Large intestine (tissue), 3 donors: ENCODE data around the gene PHB1. TPM values are rescaled to one million over a fixed set of nuclear protein-coding genes. Genes with fewer than 3 reads are reported as not detected.

Experiments used
- DNase-seq, 2 donors: peaks; one replicate each; pipeline versions ENCODE4 v3.0.0 to v3.0.0-alpha.2; 2013
- H3K27ac ChIP-seq: one replicate; pipeline ENCODE4 v1.5.1; 2013; ENCODE audit warnings: low read length
- H3K27me3 ChIP-seq: 2 replicates; pipeline ENCODE4 v1.6.1; 2013; ENCODE audit warnings: low read length; ENCODE audit not compliant: control insufficient read depth, insufficient read depth
- H3K36me3 ChIP-seq: 2 replicates; pipeline ENCODE4 v1.6.1; 2013; ENCODE audit warnings: low read length; ENCODE audit not compliant: control insufficient read depth, insufficient read depth
- H3K4me1 ChIP-seq: one replicate; pipeline ENCODE4 v1.6.1; 2013; ENCODE audit warnings: low read length; ENCODE audit not compliant: control insufficient read depth, insufficient read depth
- H3K4me3 ChIP-seq: one replicate; pipeline ENCODE4 v1.5.1; 2013; ENCODE audit warnings: low read length
- H3K9me3 ChIP-seq: one replicate; pipeline ENCODE4 v1.6.1; 2013; ENCODE audit warnings: mild to moderate bottlenecking, low read depth, low read length, moderate library complexity; ENCODE audit not compliant: control insufficient read depth
- WGBS: methylation state at CpG from one replicate; pipeline ENCODE4 v1.1.5; 2013; ENCODE audit warnings: low lambda C conversion rate; ENCODE audit not compliant: insufficient coverage; 5-methylcytosine and 5-hydroxymethylcytosine counted together
- polyA plus RNA-seq: library from polyadenylated mRNA; unstranded; fragments of 120-200 nt; gene quantifications from one replicate; pipeline ENCODE4 v1.2.1, GENCODE V29; 2013

PHB1 gene
- polyA plus RNA-seq, 1 donor = 160 TPM

GRCh38 chr17:49356320-49356719 lies 58.4 kb downstream of the PHB1 start:
- no CpG with 5 or more reads among the region's 5 CpGs for WGBS
- H3K27ac ChIP-seq = no peak overlapping the region

More at GRCh38 chr17:49356320-49356719, 58.4 kb downstream of the PHB1 start:
- Histone ChIP-seq H3K4me1 (peaks cover 19% of the 10 kb centered on the region), H3K27me3 (no peaks in the 10 kb centered on the region), H3K4me3 (no peak overlapping the region), H3K36me3 (no peaks in the 10 kb centered on the region), H3K9me3 (no peaks in the 10 kb centered on the region)
- DNase-seq = no peak

Other genes starting within 250 kb of the PHB1 start
- gene GNGT2, start 204.3 kb downstream of the PHB1 start, polyA plus RNA-seq = 4.2 TPM
- 9.3 TPM for gene ABI3, start 204.2 kb downstream of the PHB1 start, polyA plus RNA-seq
- 2.3 TPM for gene PHOSPHO1, start 184.1 kb downstream of the PHB1 start, polyA plus RNA-seq
- 20.1 TPM for gene ZNF652, start 52.6 kb downstream of the PHB1 start, polyA plus RNA-seq
- 20.4 TPM for gene NGFR, start 80.4 kb upstream of the PHB1 start, polyA plus RNA-seq
- 0.52 TPM for gene NXPH3, start 161.0 kb upstream of the PHB1 start, polyA plus RNA-seq